HepG2 (cell line): ENCODE results near the gene ARHGAP33. TPM values are rescaled to one million over a fixed set of nuclear protein-coding genes. Genes with fewer than 3 reads are reported as not detected.

Experiments used
- ATF3 ChIP-seq: sonication (generic); formaldehyde crosslinking; IDR thresholded peaks from 2 replicates; pipeline ENCODE4 v1.4.0; 2020; ENCODE audit warnings: missing genetic modification reagents
- DMTF1 ChIP-seq: sonication (generic); formaldehyde crosslinking; IDR thresholded peaks from 2 replicates; pipeline ENCODE4 v1.4.0; 2020; ENCODE audit warnings: mild to moderate bottlenecking, missing genetic modification reagents
- EEA1 ChIP-seq: sonication (generic); formaldehyde crosslinking; IDR thresholded peaks from 2 replicates; pipeline ENCODE4 v1.5.1; 2020; ENCODE audit warnings: mild to moderate bottlenecking, missing genetic modification reagents, borderline replicate concordance
- ELF1 ChIP-seq: sonication (generic); formaldehyde crosslinking; IDR thresholded peaks from 2 replicates; pipeline ENCODE4 v1.4.0; 2020; ENCODE audit warnings: missing genetic modification reagents
- FLYWCH1 ChIP-seq: sonication (generic); formaldehyde crosslinking; IDR thresholded peaks from 2 replicates; pipeline ENCODE4 v1.8.1; 2023; ENCODE audit warnings: mild to moderate bottlenecking, missing genetic modification reagents
- GZF1 ChIP-seq: sonication (generic); formaldehyde crosslinking; IDR thresholded peaks from 2 replicates; pipeline ENCODE4 v1.5.1; 2020; ENCODE audit warnings: mild to moderate bottlenecking, missing genetic modification reagents
- MIER3 ChIP-seq: IDR thresholded peaks from 2 replicates; pipeline ENCODE4 v1.6.1; 2016; ENCODE audit warnings: missing compliant biosample characterization, borderline replicate concordance
- NR2F1 ChIP-seq, 2 experiments: fragments of 450-650 bp in 1 of 2; formaldehyde crosslinking in 1 of 2; IDR thresholded peaks; 2 replicates each; pipeline versions ENCODE4 v1.5.0 to v1.6.1; 2016 to 2020; ENCODE audit warnings: mild to moderate bottlenecking in 1 of 2, missing compliant biosample characterization in 1 of 2, missing genetic modification reagents in 1 of 2, moderate library complexity in 1 of 2
- PRPF4 ChIP-seq: fragments of 200-400 bp; formaldehyde crosslinking; IDR thresholded peaks from 2 replicates; pipeline ENCODE4 v1.6.1; 2016; ENCODE audit warnings: low read length, low read depth; ENCODE audit not compliant: poor library complexity, severe bottlenecking
- RAD51 ChIP-seq: fragments of 450-650 bp; IDR thresholded peaks from 2 replicates; pipeline ENCODE4 v1.6.1; 2016; ENCODE audit warnings: borderline replicate concordance
- RELA ChIP-seq: sonication (generic); formaldehyde crosslinking; IDR thresholded peaks from 2 replicates; pipeline ENCODE4 v1.4.0; 2020; ENCODE audit warnings: missing genetic modification reagents
- REPIN1 ChIP-seq: sonication (generic); formaldehyde crosslinking; IDR thresholded peaks from 2 replicates; pipeline ENCODE4 v1.8.0; 2022; ENCODE audit warnings: missing genetic modification reagents, low read depth, mild to moderate bottlenecking, borderline replicate concordance
- TBL1XR1 ChIP-seq: fragments of 150-350 bp; IDR thresholded peaks from 2 replicates; pipeline ENCODE4 v1.6.1; 2014; ENCODE audit warnings: borderline replicate concordance, low read length; ENCODE audit not compliant: partially characterized antibody
- ZNF367 ChIP-seq: sonication (generic); formaldehyde crosslinking; IDR thresholded peaks from 2 replicates; pipeline ENCODE4 v1.4.0; 2020; ENCODE audit warnings: missing genetic modification reagents, borderline replicate concordance
- ZNF670 ChIP-seq: sonication (generic); formaldehyde crosslinking; IDR thresholded peaks from 2 replicates; pipeline ENCODE4 v1.8.0; 2022; ENCODE audit warnings: mild to moderate bottlenecking, missing genetic modification reagents, borderline replicate concordance
- polyA plus RNA-seq, 8 experiments: library from polyadenylated mRNA; depleted of rRNA in 3 of 8; stranded (reverse) in 7 of 8; unstranded in 1 of 8; fragments of >200 nt; fragmentation: Illumina TruSeq in 4 of 8; extraction: Trizol in 4 of 8; gene quantifications; 2 replicates each; pipeline versions ENCODE4 v1.2.1 to v1.2.3, GENCODE V29; 2011 to 2016; ENCODE audit warnings: low read depth in 4 of 8, missing spikeins in 1 of 8, mixed read lengths in 1 of 8; ENCODE audit not compliant: insufficient read depth in 1 of 8
- total RNA-seq, 5 experiments: library from RNA; depleted of rRNA; stranded (reverse); fragments of >200 nt; fragmentation: Illumina TruSeq; extraction: Trizol; gene quantifications; 2 replicates each; pipeline ENCODE4 v1.2.3, GENCODE V29; 2016; ENCODE audit warnings: low read depth in 1 of 5
- TF ChIP-seq, protein P1 (sequence below): sonication (generic); formaldehyde crosslinking; IDR thresholded peaks from 2 replicates; pipeline ENCODE4 v1.8.1; 2023; ENCODE audit warnings: mild to moderate bottlenecking, missing genetic modification reagents
- TF ChIP-seq, protein P2 (sequence below): IDR thresholded peaks from 2 replicates; pipeline ENCODE4 v1.6.1; 2012; ENCODE audit warnings: inconsistent platforms
- TF ChIP-seq, protein P3 (sequence below): sonication (generic); formaldehyde crosslinking; IDR thresholded peaks from 2 replicates; pipeline ENCODE4 v1.5.1; 2020; ENCODE audit warnings: missing genetic modification reagents, mild to moderate bottlenecking, borderline replicate concordance
- TF ChIP-seq, protein P4 (sequence below): sonication (generic); formaldehyde crosslinking; IDR thresholded peaks from 2 replicates; pipeline ENCODE4 v1.4.0; 2020; ENCODE audit warnings: missing genetic modification reagents, borderline replicate concordance

The ARHGAP33 gene
- total and polyA plus RNA-seq, 2 of the 13 experiments (the other 11 are each of a cell fraction or from before 2014, with no cell fraction given) = 1.3 to 2.7 TPM

DNA sequence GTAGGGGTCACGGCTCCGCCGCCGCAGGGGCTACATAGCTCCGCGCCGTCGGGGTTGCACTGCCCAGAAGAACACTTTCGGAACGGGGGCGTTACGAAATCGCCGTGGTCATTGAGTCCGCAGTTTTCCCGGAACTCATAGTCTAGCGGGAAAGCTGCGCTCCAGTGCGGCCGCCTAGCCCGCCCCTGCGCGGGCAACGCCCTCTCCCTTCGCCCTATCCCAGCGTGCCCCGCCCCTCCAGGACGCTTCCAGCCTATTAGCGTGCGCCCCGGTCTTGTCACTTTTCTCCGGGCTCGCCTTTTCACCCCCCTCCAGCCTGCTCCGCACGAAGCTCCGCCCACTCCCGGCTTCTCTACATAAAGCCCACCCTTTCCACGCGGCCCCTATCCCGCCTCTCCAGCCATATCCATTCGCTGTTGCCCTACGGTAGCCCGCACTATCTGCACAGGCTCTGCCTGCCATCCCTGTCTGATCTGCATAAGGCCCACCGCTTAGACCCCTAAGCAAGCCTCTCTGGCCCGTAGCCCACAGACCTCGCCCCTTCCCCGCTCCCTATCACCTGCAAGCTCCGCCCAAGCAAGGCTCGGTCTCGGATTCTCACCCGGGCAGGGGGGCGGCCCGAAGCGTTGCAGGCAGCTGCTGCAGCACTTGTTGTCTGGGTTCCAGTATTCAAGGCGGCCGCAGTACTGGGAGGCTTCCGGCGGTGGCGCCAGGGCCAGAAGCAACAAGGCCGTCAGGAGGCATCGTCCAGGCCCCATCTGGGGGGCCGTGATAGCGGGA, 34.8 kb upstream of the ARHGAP33 start (continued):
- TF ChIP-seq, protein P1, sequence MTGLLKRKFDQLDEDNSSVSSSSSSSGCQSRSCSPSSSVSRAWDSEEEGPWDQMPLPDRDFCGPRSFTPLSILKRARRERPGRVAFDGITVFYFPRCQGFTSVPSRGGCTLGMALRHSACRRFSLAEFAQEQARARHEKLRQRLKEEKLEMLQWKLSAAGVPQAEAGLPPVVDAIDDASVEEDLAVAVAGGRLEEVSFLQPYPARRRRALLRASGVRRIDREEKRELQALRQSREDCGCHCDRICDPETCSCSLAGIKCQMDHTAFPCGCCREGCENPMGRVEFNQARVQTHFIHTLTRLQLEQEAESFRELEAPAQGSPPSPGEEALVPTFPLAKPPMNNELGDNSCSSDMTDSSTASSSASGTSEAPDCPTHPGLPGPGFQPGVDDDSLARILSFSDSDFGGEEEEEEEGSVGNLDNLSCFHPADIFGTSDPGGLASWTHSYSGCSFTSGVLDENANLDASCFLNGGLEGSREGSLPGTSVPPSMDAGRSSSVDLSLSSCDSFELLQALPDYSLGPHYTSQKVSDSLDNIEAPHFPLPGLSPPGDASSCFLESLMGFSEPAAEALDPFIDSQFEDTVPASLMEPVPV = peak; percentile 42; the same call in 1 of the 2 replicates
- TF ChIP-seq EEA1 (CRISPR knock-in tag) (no peak), RELA (CRISPR knock-in tag) (no peak), GZF1 (0 out of 2 replicates have a peak, but pooled peaks have one; percentile 24), PRPF4 (no peak), NR2F1 (CRISPR knock-in tag; IDR thresholded peaks at IDR 0.05) (no peak), REPIN1 (CRISPR knock-in tag) (peak; percentile 15; the same call in 1 of the 2 replicates), ZNF670 (CRISPR knock-in tag) (no peak), ELF1 (CRISPR knock-in tag) (peak; percentile 61), RAD51 (no peak), MIER3 (CRISPR knock-in tag) (peak; percentile 17; the same call in 1 of the 2 replicates), FLYWCH1 (CRISPR knock-in tag) (no peak), TBL1XR1 (no peak), ZNF367 (CRISPR knock-in tag) (no peak), DMTF1 (CRISPR knock-in tag) (no peak), ATF3 (CRISPR knock-in tag) (peak; percentile 9; the same call in 1 of the 2 replicates)
- TF ChIP-seq, protein P2, sequence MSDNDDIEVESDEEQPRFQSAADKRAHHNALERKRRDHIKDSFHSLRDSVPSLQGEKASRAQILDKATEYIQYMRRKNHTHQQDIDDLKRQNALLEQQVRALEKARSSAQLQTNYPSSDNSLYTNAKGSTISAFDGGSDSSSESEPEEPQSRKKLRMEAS = peak; percentile 45
- TF ChIP-seq, protein P3, sequence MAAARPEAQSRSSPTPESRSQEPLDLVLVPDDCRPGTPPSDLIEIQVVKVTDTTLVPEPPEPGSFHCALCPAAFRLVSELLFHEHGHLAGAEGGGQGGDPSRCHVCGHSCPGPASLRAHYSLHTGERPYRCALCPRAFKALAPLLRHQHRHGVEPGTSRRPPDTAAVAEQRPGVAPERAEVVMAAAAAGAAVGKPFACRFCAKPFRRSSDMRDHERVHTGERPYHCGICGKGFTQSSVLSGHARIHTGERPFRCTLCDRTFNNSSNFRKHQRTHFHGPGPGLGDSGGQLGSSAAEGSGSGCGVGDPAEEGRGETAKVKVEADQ = no peak
- TF ChIP-seq, protein P4, sequence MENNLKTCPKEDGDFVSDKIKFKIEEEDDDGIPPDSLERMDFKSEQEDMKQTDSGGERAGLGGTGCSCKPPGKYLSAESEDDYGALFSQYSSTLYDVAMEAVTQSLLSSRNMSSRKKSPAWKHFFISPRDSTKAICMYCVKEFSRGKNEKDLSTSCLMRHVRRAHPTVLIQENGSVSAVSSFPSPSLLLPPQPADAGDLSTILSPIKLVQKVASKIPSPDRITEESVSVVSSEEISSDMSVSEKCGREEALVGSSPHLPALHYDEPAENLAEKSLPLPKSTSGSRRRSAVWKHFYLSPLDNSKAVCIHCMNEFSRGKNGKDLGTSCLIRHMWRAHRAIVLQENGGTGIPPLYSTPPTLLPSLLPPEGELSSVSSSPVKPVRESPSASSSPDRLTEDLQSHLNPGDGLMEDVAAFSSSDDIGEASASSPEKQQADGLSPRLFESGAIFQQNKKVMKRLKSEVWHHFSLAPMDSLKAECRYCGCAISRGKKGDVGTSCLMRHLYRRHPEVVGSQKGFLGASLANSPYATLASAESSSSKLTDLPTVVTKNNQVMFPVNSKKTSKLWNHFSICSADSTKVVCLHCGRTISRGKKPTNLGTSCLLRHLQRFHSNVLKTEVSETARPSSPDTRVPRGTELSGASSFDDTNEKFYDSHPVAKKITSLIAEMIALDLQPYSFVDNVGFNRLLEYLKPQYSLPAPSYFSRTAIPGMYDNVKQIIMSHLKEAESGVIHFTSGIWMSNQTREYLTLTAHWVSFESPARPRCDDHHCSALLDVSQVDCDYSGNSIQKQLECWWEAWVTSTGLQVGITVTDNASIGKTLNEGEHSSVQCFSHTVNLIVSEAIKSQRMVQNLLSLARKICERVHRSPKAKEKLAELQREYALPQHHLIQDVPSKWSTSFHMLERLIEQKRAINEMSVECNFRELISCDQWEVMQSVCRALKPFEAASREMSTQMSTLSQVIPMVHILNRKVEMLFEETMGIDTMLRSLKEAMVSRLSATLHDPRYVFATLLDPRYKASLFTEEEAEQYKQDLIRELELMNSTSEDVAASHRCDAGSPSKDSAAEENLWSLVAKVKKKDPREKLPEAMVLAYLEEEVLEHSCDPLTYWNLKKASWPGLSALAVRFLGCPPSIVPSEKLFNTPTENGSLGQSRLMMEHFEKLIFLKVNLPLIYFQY (CRISPR knock-in tag) = peak; percentile 35; the same call in 1 of the 2 replicates
